GM10847 (cell line): Measurements from ENCODE around the gene SPOCK1.

ENCODE experiments used
- POLR2A ChIP-seq: IDR thresholded peaks from 2 replicates; pipeline ENCODE4 v1.6.1; 2011; ENCODE audit not compliant: insufficient read length; ENCODE audit errors: extremely low read depth

SPOCK1 gene

GRCh38 chr5:137236849-137237507, 262.1 kb downstream of the SPOCK1 start:
- TF ChIP-seq POLR2A: no peak

- TF ChIP-seq POLR2A: no peak
These were observed 262.9 kb downstream of the SPOCK1 start for GRCh38 chr5:137236252-137236651.

GRCh38 chr5:137234973-137235943, 263.9 kb downstream of the SPOCK1 start:
- no peak for TF ChIP-seq POLR2A

- TF ChIP-seq POLR2A: no peak
These were observed 265.4 kb downstream of the SPOCK1 start for GRCh38 chr5:137233726-137234125.

- no peak for TF ChIP-seq POLR2A
These were observed 267.6 kb downstream of the SPOCK1 start for GRCh38 chr5:137231540-137231939.

- TF ChIP-seq POLR2A: no peak
These were observed 270.3 kb downstream of the SPOCK1 start for GRCh38 chr5:137228816-137229215.

GRCh38 chr5:137226081-137226480, 273.0 kb downstream of the SPOCK1 start:
- TF ChIP-seq POLR2A: no peak

GRCh38 chr5:137223324-137224295, 275.5 kb downstream of the SPOCK1 start:
- no peak for TF ChIP-seq POLR2A

GRCh38 chr5:137221943-137222342, 277.2 kb downstream of the SPOCK1 start:
- TF ChIP-seq POLR2A: no peak

GRCh38 chr5:137220523-137220927, 278.6 kb downstream of the SPOCK1 start:
- no peak for TF ChIP-seq POLR2A

- TF ChIP-seq POLR2A: no peak
These were observed 280.2 kb downstream of the SPOCK1 start for GRCh38 chr5:137218896-137219295.

- no peak for TF ChIP-seq POLR2A
These were observed 280.7 kb downstream of the SPOCK1 start for GRCh38 chr5:137218471-137218870.

- TF ChIP-seq POLR2A: no peak
These were observed 281.4 kb downstream of the SPOCK1 start for GRCh38 chr5:137217599-137218200.

- TF ChIP-seq POLR2A: no peak
These were observed 282.0 kb downstream of the SPOCK1 start for GRCh38 chr5:137216976-137217598.
